ENCODE measurements around the gene C2CD4A. TPM values are rescaled to one million over a fixed set of nuclear protein-coding genes. Genes with fewer than 3 reads are reported as not detected.

C2CD4A gene
- total and polyA plus RNA-seq, 2 donors (not counting 3 experiments of a cell fraction or from before 2014, with no cell fraction given): 0.33 to 0.46 TPM

DNA sequence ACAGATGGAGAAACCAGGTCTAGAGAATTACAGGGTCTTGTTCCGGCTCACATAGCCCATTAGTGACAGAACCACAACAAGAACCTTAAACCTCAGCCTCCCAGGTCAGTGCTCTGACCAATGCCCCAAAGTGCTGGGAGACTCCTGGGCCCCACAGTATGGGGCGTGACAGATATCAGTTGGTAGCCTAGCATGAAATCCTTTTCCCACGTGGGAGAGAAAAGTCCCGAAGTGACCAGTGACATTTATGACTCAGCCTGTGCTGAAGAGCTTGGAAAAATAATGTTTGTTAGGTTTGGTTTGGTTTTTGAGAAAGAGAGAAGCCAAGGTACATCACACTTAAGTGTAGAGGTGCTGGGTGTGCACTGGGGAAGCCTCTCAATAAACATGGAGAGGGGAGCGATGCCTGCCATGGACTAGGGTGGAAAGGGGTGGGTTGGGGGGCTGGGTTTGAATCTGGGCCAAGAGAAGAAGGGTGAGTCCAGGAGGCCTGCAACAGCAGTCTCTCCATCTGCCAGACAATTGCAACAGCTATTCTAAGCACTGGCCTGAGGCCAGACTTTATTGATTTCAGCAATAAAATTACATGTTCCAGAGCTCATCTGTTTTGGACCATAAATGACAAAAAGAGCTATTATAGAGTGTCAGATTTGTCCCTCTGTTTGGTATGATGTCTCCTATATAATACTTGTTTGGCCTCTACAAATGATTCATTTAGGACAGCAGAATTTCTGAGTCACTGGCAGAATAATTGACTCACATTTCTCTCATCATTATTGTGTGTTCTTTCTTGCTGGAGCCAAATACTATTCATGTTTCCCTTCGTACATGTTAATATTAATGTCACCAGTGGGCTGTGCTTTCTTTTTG is 43.4 kb downstream of the C2CD4A start:
- Histone ChIP-seq H4K20me1 (replicated peaks; ENCODE audit: control insufficient read depth, extremely low read depth, insufficient read depth, low read length) (no peaks in the 10 kb centered on the region), H3K79me2 (ENCODE audit: control insufficient read depth, insufficient read depth, low read length) (no peaks in the 10 kb centered on the region), H3K36me3 (ENCODE audit: control insufficient read depth in 2 of 2, extremely low read depth in 1 of 2, insufficient read depth in 2 of 2, low read length in 2 of 2) (no peaks in the 10 kb centered on the region), H3K4me2 (ENCODE audit: insufficient read depth, low read length) (no peak overlapping the region), H3K4me3 (replicated peaks in 1 of 3; ENCODE audit: insufficient read depth in 1 of 3, low read depth in 1 of 3, low read length in 3 of 3) (no peak overlapping the region), H3K9me1 (replicated peaks; ENCODE audit: control insufficient read depth, extremely low read depth, insufficient read depth, low read length) (no peaks in the 10 kb centered on the region), H2AFZ (ENCODE audit: low read depth, low read length) (no peak overlapping the region), H3K9ac (replicated peaks; ENCODE audit: extremely low read depth, insufficient read depth, low read length) (no peak overlapping the region), H3K27me3 (ENCODE audit: control insufficient read depth in 2 of 2, insufficient read depth in 2 of 2, low read length in 2 of 2) (no peaks in the 10 kb centered on the region), H3K27ac (ENCODE audit: insufficient read depth, low read depth, low read length) (peak overlapping the region; percentile 55), H3K4me1 (ENCODE audit: control insufficient read depth, extremely low read depth, insufficient read depth, low read length) (peaks cover 39% of the 10 kb centered on the region), H3K9me3 (replicated peaks; ENCODE audit: control insufficient read depth, insufficient read depth, low read length) (no peaks in the 10 kb centered on the region)
- ChIA-PET POLR2A (no interaction called here), CTCF (interaction anchor here (0.6 to 1.1 kb wide), 3 partner anchors 15 to 67 kb away, joined by 3 to 4 read pairs (median 3); partner anchors contain the start of gene C2CD4B)
- FAIRE-seq: no peak
- BruUV-seq (replicated peaks): no TSS peak
- TF ChIP-seq JUN (IDR thresholded peaks at IDR 0.05; ENCODE audit: borderline replicate concordance, insufficient read depth, insufficient read length, low read depth): peak; percentile 90
- no peak for TF ChIP-seq POLR2AphosphoS5 (IDR thresholded peaks at IDR 0.05; ENCODE audit: insufficient read depth, low read depth, low read length)
- TF ChIP-seq, protein P1, sequence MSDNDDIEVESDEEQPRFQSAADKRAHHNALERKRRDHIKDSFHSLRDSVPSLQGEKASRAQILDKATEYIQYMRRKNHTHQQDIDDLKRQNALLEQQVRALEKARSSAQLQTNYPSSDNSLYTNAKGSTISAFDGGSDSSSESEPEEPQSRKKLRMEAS (IDR thresholded peaks at IDR 0.05; ENCODE audit: insufficient read depth, insufficient read length): no peak
- TF ChIP-seq GATA2 (IDR thresholded peaks at IDR 0.05; ENCODE audit: insufficient read depth, insufficient read length, low read depth, low read length): no peak
- TF ChIP-seq, protein P2, sequence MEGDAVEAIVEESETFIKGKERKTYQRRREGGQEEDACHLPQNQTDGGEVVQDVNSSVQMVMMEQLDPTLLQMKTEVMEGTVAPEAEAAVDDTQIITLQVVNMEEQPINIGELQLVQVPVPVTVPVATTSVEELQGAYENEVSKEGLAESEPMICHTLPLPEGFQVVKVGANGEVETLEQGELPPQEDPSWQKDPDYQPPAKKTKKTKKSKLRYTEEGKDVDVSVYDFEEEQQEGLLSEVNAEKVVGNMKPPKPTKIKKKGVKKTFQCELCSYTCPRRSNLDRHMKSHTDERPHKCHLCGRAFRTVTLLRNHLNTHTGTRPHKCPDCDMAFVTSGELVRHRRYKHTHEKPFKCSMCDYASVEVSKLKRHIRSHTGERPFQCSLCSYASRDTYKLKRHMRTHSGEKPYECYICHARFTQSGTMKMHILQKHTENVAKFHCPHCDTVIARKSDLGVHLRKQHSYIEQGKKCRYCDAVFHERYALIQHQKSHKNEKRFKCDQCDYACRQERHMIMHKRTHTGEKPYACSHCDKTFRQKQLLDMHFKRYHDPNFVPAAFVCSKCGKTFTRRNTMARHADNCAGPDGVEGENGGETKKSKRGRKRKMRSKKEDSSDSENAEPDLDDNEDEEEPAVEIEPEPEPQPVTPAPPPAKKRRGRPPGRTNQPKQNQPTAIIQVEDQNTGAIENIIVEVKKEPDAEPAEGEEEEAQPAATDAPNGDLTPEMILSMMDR (IDR thresholded peaks at IDR 0.05; ENCODE audit: extremely low read depth in 1 of 2, insufficient read depth in 1 of 2, low read depth in 1 of 2, low read length in 2 of 2): no peak
- no peak for TF ChIP-seq EZH2 (IDR thresholded peaks at IDR 0.05; ENCODE audit: borderline replicate concordance, low read depth, low read length, severe bottlenecking)
- peak; percentile 93 for TF ChIP-seq FOS (IDR thresholded peaks at IDR 0.05; ENCODE audit: borderline replicate concordance, insufficient read depth, low read length)
- no peak for TF ChIP-seq POLR2A (IDR thresholded peaks at IDR 0.05; ENCODE audit: low read depth, low read length)
- intact Hi-C loops (cut with micrococcal nuclease) (loop anchor here (1.0 to 2.0 kb wide), 2 partner anchors 9 to 15 kb away; no protein-coding TSS in a partner anchor), dilution Hi-C loops (cut with MboI; ENCODE audit: extremely low pct_ligation_motif_present, low sequenced_read_pairs) (no loop called here)
- peak; percentile 95 for DNase-seq (ENCODE audit: low read depth, low spot score)
